Omental fat pad (tissue), 4 donors: Measurements from ENCODE around the gene CCDC18. TPM values are rescaled to one million over a fixed set of nuclear protein-coding genes. Genes with fewer than 3 reads are reported as not detected.

Source experiments
- ATAC-seq: fragments of 150-250 bp; one replicate; pipeline ENCODE4 v1.9.1; 2016; ENCODE audit warnings: mild to moderate bottlenecking, moderate library complexity; ENCODE audit not compliant: low FRiP score
- DNase-seq: peaks from one replicate; pipeline ENCODE4 v3.0.0-alpha.2; 2019; ENCODE audit warnings: low spot score
- CTCF ChIP-seq, 3 donors: fragments of 450-650 bp; IDR thresholded peaks; one replicate each; pipeline ENCODE4 v1.5.1; 2016 to 2017; ENCODE audit warnings: antibody characterized with exemption in 3 of 3, mild to moderate bottlenecking in 3 of 3, moderate library complexity in 2 of 3
- total RNA-seq, 4 donors: library from RNA; depleted of rRNA; stranded (reverse); fragments of >200 nt; gene quantifications; one replicate each; pipeline ENCODE4 v1.1.0, GENCODE V29; 2016

Gene CCDC18
- total RNA-seq, 4 donors from 2014 or later = 8.2 to 12.6 (median 10.1) TPM

GRCh38 chr1:93143136-93143535 is 37.4 kb upstream of the CCDC18 start:
- ATAC-seq (no peak), DNase-seq (no peak)

GRCh38 chr1:93143769-93144168 is 36.8 kb upstream of the CCDC18 start:
- DNase-seq = no peak

More at GRCh38 chr1:93143136-93143535, 37.4 kb upstream of the CCDC18 start:
- no peak for TF ChIP-seq CTCF (IDR thresholded peaks at IDR 0.05)

GRCh38 chr1:93148001-93148400 is 32.5 kb upstream of the CCDC18 start:
- DNase-seq (no peak), ATAC-seq (no peak)
- TF ChIP-seq CTCF (IDR thresholded peaks at IDR 0.05) = no peak

More at GRCh38 chr1:93143769-93144168, 36.8 kb upstream of the CCDC18 start:
- no peak for ATAC-seq
- no peak for TF ChIP-seq CTCF (IDR thresholded peaks at IDR 0.05)

GRCh38 chr1:93150729-93151128 is 29.8 kb upstream of the CCDC18 start:
- ATAC-seq = no peak
- no peak for DNase-seq
- TF ChIP-seq CTCF (IDR thresholded peaks at IDR 0.05) = no peak

- DNase-seq (no peak), ATAC-seq (no peak)
- no peak for TF ChIP-seq CTCF (IDR thresholded peaks at IDR 0.05)
Measured at GRCh38 chr1:93151474-93151873, 29.1 kb upstream of the CCDC18 start.

GRCh38 chr1:93152835-93153234 is 27.7 kb upstream of the CCDC18 start:
- ATAC-seq (no peak), DNase-seq (no peak)
- TF ChIP-seq CTCF (IDR thresholded peaks at IDR 0.05) = no peak

- no peak for DNase-seq
- no peak for TF ChIP-seq CTCF (IDR thresholded peaks at IDR 0.05)
- ATAC-seq = no peak
Measured at GRCh38 chr1:93154898-93155297, 25.6 kb upstream of the CCDC18 start.
